Neural cell (in vitro differentiated cells): ENCODE data around the gene APH1B.

Experiments used
- EP300 ChIP-seq: fragments of 450-650 bp; conservative IDR thresholded peaks from 2 replicates; pipeline ENCODE4 v1.6.1; 2014; ENCODE audit warnings: antibody characterized with exemption, mild to moderate bottlenecking, moderate library complexity; ENCODE audit not compliant: poor library complexity, severe bottlenecking
- EZH2 ChIP-seq: fragments of 200-600, 300-800 bp; shearing (Covaris generic), sonication (generic); IDR thresholded peaks from 2 replicates; pipeline ENCODE4 v1.6.1; 2014; ENCODE audit warnings: antibody characterized with exemption, low read length, borderline replicate concordance, mild to moderate bottlenecking; ENCODE audit not compliant: insufficient read depth, poor library complexity, severe bottlenecking
- MXI1 ChIP-seq: fragments of 450-650 bp; conservative IDR thresholded peaks from 2 replicates; pipeline ENCODE4 v1.6.1; 2014; ENCODE audit warnings: antibody characterized with exemption, mild to moderate bottlenecking; ENCODE audit not compliant: poor library complexity, severe bottlenecking
- POLR2AphosphoS5 ChIP-seq: IDR thresholded peaks from 2 replicates; pipeline ENCODE4 v1.6.1; 2012
- RAD21 ChIP-seq: fragments of 450-650 bp; conservative IDR thresholded peaks from 2 replicates; pipeline ENCODE4 v1.6.1; 2014; ENCODE audit warnings: antibody characterized with exemption, mild to moderate bottlenecking, moderate library complexity
- REST ChIP-seq: IDR thresholded peaks from 2 replicates; pipeline ENCODE4 v1.6.1; 2012; ENCODE audit warnings: borderline replicate concordance
- SMC3 ChIP-seq: fragments of 450-650 bp; conservative IDR thresholded peaks from 2 replicates; pipeline ENCODE4 v1.6.1; 2014; ENCODE audit warnings: antibody characterized with exemption, mild to moderate bottlenecking, moderate library complexity; ENCODE audit not compliant: poor library complexity
- TAF1 ChIP-seq: IDR thresholded peaks from 2 replicates; pipeline ENCODE4 v1.6.1; 2012; ENCODE audit warnings: low read depth
- TF ChIP-seq, protein P1 (sequence below): fragments of 450-650 bp; IDR thresholded peaks from 2 replicates; pipeline ENCODE4 v1.5.1; 2014; ENCODE audit warnings: antibody characterized with exemption, mild to moderate bottlenecking, moderate library complexity; ENCODE audit not compliant: poor library complexity, severe bottlenecking

- TF ChIP-seq, protein P1, sequence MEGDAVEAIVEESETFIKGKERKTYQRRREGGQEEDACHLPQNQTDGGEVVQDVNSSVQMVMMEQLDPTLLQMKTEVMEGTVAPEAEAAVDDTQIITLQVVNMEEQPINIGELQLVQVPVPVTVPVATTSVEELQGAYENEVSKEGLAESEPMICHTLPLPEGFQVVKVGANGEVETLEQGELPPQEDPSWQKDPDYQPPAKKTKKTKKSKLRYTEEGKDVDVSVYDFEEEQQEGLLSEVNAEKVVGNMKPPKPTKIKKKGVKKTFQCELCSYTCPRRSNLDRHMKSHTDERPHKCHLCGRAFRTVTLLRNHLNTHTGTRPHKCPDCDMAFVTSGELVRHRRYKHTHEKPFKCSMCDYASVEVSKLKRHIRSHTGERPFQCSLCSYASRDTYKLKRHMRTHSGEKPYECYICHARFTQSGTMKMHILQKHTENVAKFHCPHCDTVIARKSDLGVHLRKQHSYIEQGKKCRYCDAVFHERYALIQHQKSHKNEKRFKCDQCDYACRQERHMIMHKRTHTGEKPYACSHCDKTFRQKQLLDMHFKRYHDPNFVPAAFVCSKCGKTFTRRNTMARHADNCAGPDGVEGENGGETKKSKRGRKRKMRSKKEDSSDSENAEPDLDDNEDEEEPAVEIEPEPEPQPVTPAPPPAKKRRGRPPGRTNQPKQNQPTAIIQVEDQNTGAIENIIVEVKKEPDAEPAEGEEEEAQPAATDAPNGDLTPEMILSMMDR, result no peak
- TF ChIP-seq REST (no peak), TAF1 (no peak), EZH2 (no peak), EP300 (no peak), POLR2AphosphoS5 (no peak), RAD21 (no peak), MXI1 (no peak), SMC3 (no peak)
Measured at GRCh38 chr15:63240109-63240508, 37.3 kb upstream of the APH1B start.
